Thyroid gland (tissue), 4 donors: ENCODE measurements around the gene GNG4. TPM values are rescaled to one million over a fixed set of nuclear protein-coding genes. Genes with fewer than 3 reads are reported as not detected.

Source experiments
- DNase-seq, 2 donors: peaks; one replicate each; pipeline ENCODE4 v3.0.0-alpha.2; 2019
- H3K27ac ChIP-seq, 3 donors: fragments of 200-600 bp; sonication (generic); 1 replicate in 2 of 3; 2 replicates in 1 of 3; pipeline ENCODE4 v1.5.1; 2016 to 2019; ENCODE audit warnings: mild to moderate bottlenecking in 1 of 3, moderate library complexity in 1 of 3
- H3K27me3 ChIP-seq: fragments of 200-600 bp; sonication (generic); one replicate; pipeline ENCODE4 v1.5.1; 2019
- H3K36me3 ChIP-seq, 2 donors: fragments of 200-600 bp; sonication (generic); one replicate each; pipeline ENCODE4 v1.5.1; 2016 to 2019
- H3K4me1 ChIP-seq, 2 donors: fragments of 200-600 bp; sonication (generic); one replicate each; pipeline ENCODE4 v1.5.1; 2017 to 2019
- H3K4me3 ChIP-seq, 3 donors: fragments of 200-600 bp; sonication (generic); replicated peaks in 1 of 3; 1 replicate in 2 of 3; 2 replicates in 1 of 3; pipeline ENCODE4 v1.5.1; 2016; ENCODE audit warnings: mild to moderate bottlenecking in 1 of 3
- H3K9me3 ChIP-seq: fragments of 200-600 bp; sonication (generic); one replicate; pipeline ENCODE4 v1.5.1; 2017
- CTCF ChIP-seq, 6 experiments: fragments of 200-600 bp in 3 of 6; fragments of 450-650 bp in 3 of 6; sonication (generic) in 3 of 6; IDR thresholded peaks; one replicate each; pipeline ENCODE4 v1.5.1; 2016 to 2019; ENCODE audit warnings: antibody characterized with exemption in 6 of 6, mild to moderate bottlenecking in 2 of 6, inconsistent platforms in 1 of 6, moderate library complexity in 1 of 6
- POLR2A ChIP-seq, 2 donors: fragments of 450-650 bp; IDR thresholded peaks; one replicate each; pipeline ENCODE4 v1.6.1; 2017; ENCODE audit warnings: antibody characterized with exemption in 2 of 2, mild to moderate bottlenecking in 2 of 2, moderate library complexity in 1 of 2
- WGBS, 2 donors: methylation state at CpG; one replicate each; pipeline ENCODE4 v1.1.5; 2017; 5-methylcytosine and 5-hydroxymethylcytosine counted together
- intact Hi-C: fragments of 100-400 bp; cut with DNase I; formaldehyde crosslinking; loops from one replicate; pipeline ENCODE4 v1.15.1; 2023
- total RNA-seq, 4 donors: library from RNA; depleted of rRNA; stranded (reverse); fragments of >200 nt; gene quantifications; one replicate each; pipeline ENCODE4 v1.2.3, GENCODE V29; 2016

GNG4 gene
- total RNA-seq, 4 donors from 2014 or later = under 0.01 to 3.0 (median 0.13) TPM; not detected in 1

DNA sequence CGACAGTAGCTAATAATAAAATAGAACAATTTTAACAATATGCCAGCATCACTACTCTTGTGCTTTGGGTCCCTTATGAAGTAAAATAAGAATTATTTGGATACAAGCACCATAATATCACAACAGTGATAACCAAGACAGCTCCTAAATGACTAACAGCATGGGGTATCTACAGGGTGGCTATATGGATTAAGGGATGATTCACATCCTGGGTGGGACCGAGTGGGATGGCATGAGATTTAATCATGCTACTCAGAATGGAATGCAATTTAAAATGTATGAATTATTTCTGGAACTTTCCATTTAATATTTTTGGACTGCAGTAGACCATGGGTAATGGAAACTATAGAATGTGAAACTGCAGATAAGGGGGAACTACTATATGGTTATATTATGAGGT, 117.2 kb downstream of the GNG4 start:
- 85 to 91% methylated on average over 2 of the region's 2 CpGs for WGBS, 2 donors
- no peak for DNase-seq
- Histone ChIP-seq H3K4me3 (no peak overlapping the region), H3K36me3 (no peaks in the 10 kb centered on the region), H3K27me3 (no peaks in the 10 kb centered on the region), H3K4me1 (no peaks in the 10 kb centered on the region), H3K27ac (no peak overlapping the region), H3K9me3 (no peaks in the 10 kb centered on the region)
- intact Hi-C loops = no loop called here
- TF ChIP-seq POLR2A (IDR thresholded peaks at IDR 0.05) (no peak), CTCF (IDR thresholded peaks at IDR 0.05) (no peak)

DNA sequence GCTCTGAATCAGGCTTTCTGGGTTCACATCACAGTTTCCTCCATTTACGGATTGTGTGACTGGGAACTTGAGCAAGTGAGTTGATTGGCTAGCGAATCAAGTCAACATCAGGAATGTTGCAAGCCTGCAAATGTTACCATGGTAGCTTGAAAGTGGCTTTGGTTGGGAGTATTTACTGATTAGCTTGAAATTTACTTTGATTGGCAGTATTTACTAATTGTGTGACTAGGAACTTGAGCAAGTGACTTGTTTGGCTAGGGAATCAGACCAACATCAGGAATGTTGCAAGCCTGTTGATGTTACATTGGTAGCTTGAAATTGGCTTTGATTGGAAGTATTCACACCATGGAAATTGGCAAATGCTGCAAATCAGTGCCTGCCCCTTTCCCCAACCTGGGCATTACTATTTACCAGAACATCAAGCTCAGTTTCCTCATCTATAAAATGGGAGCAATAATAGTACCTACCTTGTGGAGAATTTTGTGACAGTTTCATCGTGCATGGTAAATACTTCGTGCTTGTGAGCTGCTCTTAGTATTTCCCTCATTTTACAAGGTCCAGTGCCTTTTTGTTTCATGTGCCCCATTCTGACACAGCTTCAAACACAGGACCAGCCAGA, 122.3 kb downstream of the GNG4 start:
- Histone ChIP-seq H3K27me3 (no peaks in the 10 kb centered on the region), H3K4me1 (no peaks in the 10 kb centered on the region), H3K27ac (no peak overlapping the region), H3K36me3 (no peaks in the 10 kb centered on the region), H3K4me3 (no peak overlapping the region), H3K9me3 (no peaks in the 10 kb centered on the region)
- WGBS, 2 donors = 91 to 95% methylated on average over 4 of the region's 4 CpGs
- TF ChIP-seq CTCF (IDR thresholded peaks at IDR 0.05) = no peak
- TF ChIP-seq POLR2A (IDR thresholded peaks at IDR 0.05) = no peak
- DNase-seq = no peak
- intact Hi-C loops = no loop called here

GRCh38 chr1:235525314-235525713, 124.3 kb downstream of the GNG4 start:
- no peak for DNase-seq
- Histone ChIP-seq H3K4me1 (no peaks in the 10 kb centered on the region), H3K36me3 (no peaks in the 10 kb centered on the region), H3K27me3 (no peaks in the 10 kb centered on the region), H3K27ac (no peak overlapping the region), H3K9me3 (no peaks in the 10 kb centered on the region), H3K4me3 (no peak overlapping the region)
- intact Hi-C loops = no loop called here
- TF ChIP-seq CTCF (IDR thresholded peaks at IDR 0.05) (no peak), POLR2A (IDR thresholded peaks at IDR 0.05) (no peak)
- WGBS, 2 donors = 45 to 51% methylated on average over 4 of the region's 4 CpGs

- no peaks in the 10 kb centered on the region for H3K4me1 ChIP-seq
- H3K36me3 ChIP-seq = no peaks in the 10 kb centered on the region
- no peak overlapping the region for H3K4me3 ChIP-seq
- intact Hi-C loops = loop anchor here (10.0 kb wide), 2 partner anchors 268 to 458 kb away; no protein-coding TSS in a partner anchor
- H3K27me3 ChIP-seq = no peaks in the 10 kb centered on the region
- H3K9me3 ChIP-seq = no peaks in the 10 kb centered on the region
- TF ChIP-seq CTCF (IDR thresholded peaks at IDR 0.05) (no peak), POLR2A (IDR thresholded peaks at IDR 0.05) (no peak)
- DNase-seq = no peak
- no peak overlapping the region for H3K27ac ChIP-seq
- WGBS, 2 donors = 45 to 54% methylated on average over 6 of the region's 6 CpGs
These were observed 132.6 kb downstream of the GNG4 start for GRCh38 chr1:235516862-235517446.

DNA sequence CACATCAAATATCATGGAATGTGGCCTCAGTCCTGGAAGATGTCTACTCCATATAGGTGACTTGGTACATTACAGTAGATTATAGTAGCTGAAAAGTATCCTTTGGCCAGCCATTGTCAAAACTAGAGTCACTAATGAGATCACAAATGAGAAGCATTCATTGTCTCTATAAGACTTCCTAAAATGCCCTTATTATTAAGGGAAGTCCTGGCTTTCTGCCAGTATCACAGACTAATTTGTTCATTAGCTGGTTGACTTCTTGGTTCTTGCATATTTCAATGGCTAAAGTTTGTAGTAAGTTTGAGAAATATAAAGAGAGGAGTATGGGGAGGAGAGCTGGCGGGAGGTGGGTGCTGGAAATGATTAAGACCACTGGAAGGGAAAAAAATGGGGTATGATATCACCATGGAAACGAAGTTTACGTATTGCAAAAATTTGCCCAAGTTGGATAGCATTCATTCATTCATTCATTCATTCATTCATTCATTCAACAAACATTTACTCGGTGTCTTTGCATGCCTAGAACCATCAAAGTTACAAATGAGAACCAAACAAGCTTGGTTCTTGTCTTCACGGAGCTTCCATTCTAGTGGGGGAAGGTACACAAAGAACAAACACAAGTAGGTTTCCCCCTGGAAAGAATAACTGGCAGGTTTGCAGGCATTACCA, 133.6 kb downstream of the GNG4 start:
- DNase-seq = no peak
- Histone ChIP-seq H3K9me3 (no peaks in the 10 kb centered on the region), H3K4me3 (no peak overlapping the region), H3K27ac (no peak overlapping the region), H3K4me1 (no peaks in the 10 kb centered on the region), H3K36me3 (no peaks in the 10 kb centered on the region), H3K27me3 (no peaks in the 10 kb centered on the region)
- WGBS, 2 donors = 96 to 97% methylated on average over 5 of the region's 5 CpGs
- intact Hi-C loops = loop anchor here (10.0 kb wide), 2 partner anchors 269 to 459 kb away; no protein-coding TSS in a partner anchor
- no peak for TF ChIP-seq POLR2A (IDR thresholded peaks at IDR 0.05)
- no peak for TF ChIP-seq CTCF (IDR thresholded peaks at IDR 0.05)
